MM.1S (cell line): ENCODE measurements around the gene DDX20.

Source experiments
- EZH2 ChIP-seq: fragments of 300-600 bp; sonication (generic); optimal IDR thresholded peaks from 2 replicates; pipeline ENCODE3; 2017; ENCODE audit warnings: low read depth, mild to moderate bottlenecking, antibody characterized with exemption, low read length, mixed read lengths
- EZH2phosphoT487 ChIP-seq: fragments of 300-600 bp; sonication (generic); IDR thresholded peaks from 2 replicates; pipeline ENCODE4 v1.6.1; 2018; ENCODE audit warnings: antibody characterized with exemption, low read length
- TF ChIP-seq, protein P1 (sequence below): fragments of 300-600 bp; sonication (generic); IDR thresholded peaks from 2 replicates; pipeline ENCODE4 v1.5.1; 2016; ENCODE audit warnings: antibody characterized with exemption, low read length, mixed read lengths

DNA sequence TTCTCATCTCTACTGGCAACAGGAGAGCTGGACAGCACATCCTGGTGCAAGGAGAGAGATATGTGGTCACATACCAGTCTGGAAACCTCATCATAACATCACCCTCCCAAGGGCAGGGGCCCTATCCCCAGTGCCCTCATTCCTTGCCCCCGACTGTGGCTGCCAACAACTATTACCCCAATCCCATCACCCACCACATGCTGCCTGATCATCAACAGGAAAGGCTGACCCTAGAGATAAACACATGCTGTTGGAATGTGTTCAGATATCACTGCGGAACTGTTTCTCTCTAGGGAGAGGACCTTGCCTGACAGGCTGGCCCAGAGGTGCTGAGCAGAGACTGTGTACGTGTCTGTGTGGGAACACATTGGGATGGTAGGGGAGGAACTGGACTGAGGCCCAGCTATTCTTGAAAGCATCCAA is 12.0 kb upstream of the DDX20 start:
- TF ChIP-seq, protein P1, sequence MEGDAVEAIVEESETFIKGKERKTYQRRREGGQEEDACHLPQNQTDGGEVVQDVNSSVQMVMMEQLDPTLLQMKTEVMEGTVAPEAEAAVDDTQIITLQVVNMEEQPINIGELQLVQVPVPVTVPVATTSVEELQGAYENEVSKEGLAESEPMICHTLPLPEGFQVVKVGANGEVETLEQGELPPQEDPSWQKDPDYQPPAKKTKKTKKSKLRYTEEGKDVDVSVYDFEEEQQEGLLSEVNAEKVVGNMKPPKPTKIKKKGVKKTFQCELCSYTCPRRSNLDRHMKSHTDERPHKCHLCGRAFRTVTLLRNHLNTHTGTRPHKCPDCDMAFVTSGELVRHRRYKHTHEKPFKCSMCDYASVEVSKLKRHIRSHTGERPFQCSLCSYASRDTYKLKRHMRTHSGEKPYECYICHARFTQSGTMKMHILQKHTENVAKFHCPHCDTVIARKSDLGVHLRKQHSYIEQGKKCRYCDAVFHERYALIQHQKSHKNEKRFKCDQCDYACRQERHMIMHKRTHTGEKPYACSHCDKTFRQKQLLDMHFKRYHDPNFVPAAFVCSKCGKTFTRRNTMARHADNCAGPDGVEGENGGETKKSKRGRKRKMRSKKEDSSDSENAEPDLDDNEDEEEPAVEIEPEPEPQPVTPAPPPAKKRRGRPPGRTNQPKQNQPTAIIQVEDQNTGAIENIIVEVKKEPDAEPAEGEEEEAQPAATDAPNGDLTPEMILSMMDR: no peak
- TF ChIP-seq EZH2 (no peak), EZH2phosphoT487 (no peak)
